Measurements from ENCODE around the gene NR2F1-AS1.

NR2F1-AS1 gene

GRCh38 chr5:93385655-93386054 lies 195.4 kb downstream of the NR2F1-AS1 start:
- DNase-seq (ENCODE audit: low read depth in 2 of 2): no peak

DNA sequence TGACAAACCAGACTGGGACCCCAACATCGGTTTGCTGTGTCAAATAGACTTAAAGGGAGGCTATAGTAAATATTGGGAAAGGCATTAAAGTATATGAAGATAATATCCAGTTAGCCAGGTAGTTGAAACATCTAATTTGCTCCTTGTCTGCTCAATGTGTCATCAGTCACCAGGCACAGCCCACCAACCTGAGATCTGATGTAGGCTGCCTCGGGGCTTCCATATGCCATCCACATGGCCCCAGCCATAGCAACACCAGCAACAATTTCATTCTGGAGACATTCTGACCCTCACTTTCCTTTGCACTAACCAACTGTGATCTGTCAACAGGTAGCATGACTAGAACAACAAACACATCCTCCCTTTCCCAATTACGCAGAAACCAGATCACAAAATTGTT lies 196.0 kb downstream of the NR2F1-AS1 start:
- no peak for DNase-seq (ENCODE audit: low read depth in 2 of 2)

GRCh38 chr5:93384026-93384425 lies 197.0 kb downstream of the NR2F1-AS1 start:
- no peak for DNase-seq (ENCODE audit: low read depth in 2 of 2)

- DNase-seq (ENCODE audit: low read depth in 2 of 2): no peak
Measured at GRCh38 chr5:93382188-93382825, 198.7 kb downstream of the NR2F1-AS1 start.

DNA sequence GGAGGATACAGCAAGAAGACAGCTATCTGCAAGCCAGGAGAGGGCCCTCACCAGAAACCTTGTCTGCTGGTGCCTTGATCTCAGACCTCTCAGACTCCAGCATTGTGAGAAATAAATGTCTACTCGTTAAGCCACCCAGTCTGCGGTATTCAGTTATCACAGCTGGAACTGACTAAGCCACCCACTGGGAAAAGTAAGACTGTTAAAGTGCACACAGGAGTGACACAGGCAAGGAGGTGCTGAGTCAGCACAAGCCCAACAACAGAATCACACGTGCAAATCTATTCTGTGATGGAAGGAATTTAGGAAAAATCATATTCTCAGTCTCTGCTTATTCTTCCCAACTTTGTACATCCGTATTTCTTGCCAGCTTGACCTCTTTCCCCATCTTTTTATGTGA lies 200.0 kb downstream of the NR2F1-AS1 start:
- no peak for DNase-seq (ENCODE audit: low read depth in 2 of 2)

GRCh38 chr5:93378073-93378472 lies 202.9 kb downstream of the NR2F1-AS1 start:
- DNase-seq (ENCODE audit: low read depth in 2 of 2): no peak

GRCh38 chr5:93371893-93372292 lies 209.1 kb downstream of the NR2F1-AS1 start:
- DNase-seq (ENCODE audit: low read depth in 2 of 2): no peak

- no peak for DNase-seq (ENCODE audit: low read depth in 2 of 2)
Measured at GRCh38 chr5:93364378-93364777, 216.6 kb downstream of the NR2F1-AS1 start.

DNA sequence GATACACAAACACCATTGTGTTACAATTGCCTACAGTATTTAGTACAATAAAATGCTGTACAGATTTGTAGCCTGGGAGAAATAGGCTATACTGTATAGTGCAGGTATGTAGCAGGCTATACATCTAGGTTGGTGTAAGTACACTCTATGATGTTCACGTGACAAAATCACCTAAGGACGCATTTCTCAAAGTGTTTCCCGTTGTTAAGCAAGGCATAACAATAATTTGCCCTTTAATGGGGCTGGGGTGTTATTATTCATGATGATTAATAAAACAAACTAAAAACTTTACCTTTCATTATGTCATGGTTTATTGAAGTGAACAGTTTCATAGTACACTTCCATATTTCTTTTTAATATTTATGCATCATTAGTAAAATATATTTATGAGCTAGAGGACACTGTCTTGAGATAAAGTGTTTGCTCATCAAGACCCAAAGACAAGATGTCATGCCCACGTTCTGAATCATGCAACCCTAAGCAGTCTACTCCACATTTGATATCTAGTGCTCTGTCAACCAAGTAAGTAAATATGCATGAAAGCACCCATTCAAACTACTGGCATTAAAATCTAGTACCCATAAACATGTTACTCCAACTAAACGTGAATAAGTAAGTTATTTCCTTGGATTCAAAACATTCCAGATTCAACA lies 220.5 kb downstream of the NR2F1-AS1 start:
- DNase-seq (ENCODE audit: low read depth in 2 of 2): no peak

DNA sequence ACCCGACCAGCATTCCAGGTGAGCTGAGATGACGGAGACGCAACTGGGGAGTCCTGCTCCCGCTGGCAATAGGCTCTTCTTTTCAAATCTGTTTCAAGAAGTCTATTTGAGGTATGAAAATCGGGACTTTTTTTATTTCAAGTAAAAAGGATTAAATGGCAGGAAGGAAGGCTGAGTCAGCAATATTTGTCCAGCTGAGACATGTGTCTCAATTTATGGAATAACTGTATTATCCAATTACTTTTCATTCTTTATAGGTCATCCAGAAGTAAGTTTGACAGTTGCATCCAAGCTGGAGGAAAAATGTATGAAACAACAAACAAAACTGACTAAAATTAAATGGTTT lies 221.1 kb downstream of the NR2F1-AS1 start:
- no peak for DNase-seq (ENCODE audit: low read depth in 2 of 2)
